Measurements from ENCODE around the gene HLA-E. TPM values are rescaled to one million over a fixed set of nuclear protein-coding genes. Genes with fewer than 3 reads are reported as not detected.
"Not testable (repeated sequence)": the region's sequence is repeated elsewhere in the genome, so short reads cannot be mapped to it uniquely, and the experiment has no call there.

Gene HLA-E
- total and polyA plus RNA-seq, 10 donors, result 514 to 2,111 (median 1,362) TPM

DNA sequence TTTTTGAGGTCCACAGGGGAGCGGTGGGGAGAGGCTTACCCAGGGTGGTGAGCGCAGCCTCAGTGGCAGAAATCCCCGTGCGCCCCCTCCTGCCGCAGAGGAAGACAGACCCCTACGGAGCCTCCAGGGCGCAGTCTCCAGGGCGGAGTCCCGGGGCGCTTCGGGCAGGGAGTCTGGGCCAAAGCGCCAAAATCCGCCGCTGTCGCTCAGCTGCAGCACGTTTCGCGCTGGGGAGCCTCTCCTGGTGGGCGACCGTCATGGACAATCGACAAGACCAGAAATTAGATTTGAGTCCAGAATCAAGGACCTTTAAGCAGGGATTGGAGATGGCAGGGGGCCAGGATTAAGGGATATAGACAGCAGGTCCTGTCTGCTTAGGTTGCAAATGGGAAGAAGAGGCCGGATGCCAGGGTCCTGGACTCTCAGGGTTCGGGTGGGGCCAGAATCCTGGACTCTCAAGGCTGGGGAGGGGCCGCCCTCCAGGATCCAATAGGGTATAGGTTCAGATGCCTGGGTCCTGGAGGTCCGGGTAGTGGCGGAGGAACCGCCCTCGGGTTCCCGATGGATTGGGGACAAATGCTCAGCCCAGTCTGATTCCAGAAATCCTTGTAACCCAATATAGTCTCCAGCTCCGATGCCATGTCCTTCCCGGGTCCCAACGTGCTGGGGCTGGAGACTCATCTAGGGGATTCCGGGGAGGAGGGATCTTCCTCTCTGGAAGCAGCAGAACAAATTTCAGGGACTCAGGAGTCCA, 7.9 kb upstream of the HLA-E start:
- Histone ChIP-seq H3K27me3 (replicated peaks in 1 of 7) (peaks cover 4 to 65% (median 41%) of the 10 kb centered on the region in 7 donors), H3K4me3 (peak overlapping the region in 3 of 8 donors; percentile 1 to 30 (median 17)), H3K27ac (no peak overlapping the region), H3K9me3 (no peaks in the 10 kb centered on the region), H3K36me3 (no peaks in the 10 kb centered on the region), H3K4me1 (peaks cover 17 to 34% (median 24%) of the 10 kb centered on the region in 6 donors)
- TF ChIP-seq POLR2AphosphoS5 (IDR thresholded peaks at IDR 0.05) (no peak), POLR2A (IDR thresholded peaks at IDR 0.05) (no peak)
- TF ChIP-seq, protein P1, sequence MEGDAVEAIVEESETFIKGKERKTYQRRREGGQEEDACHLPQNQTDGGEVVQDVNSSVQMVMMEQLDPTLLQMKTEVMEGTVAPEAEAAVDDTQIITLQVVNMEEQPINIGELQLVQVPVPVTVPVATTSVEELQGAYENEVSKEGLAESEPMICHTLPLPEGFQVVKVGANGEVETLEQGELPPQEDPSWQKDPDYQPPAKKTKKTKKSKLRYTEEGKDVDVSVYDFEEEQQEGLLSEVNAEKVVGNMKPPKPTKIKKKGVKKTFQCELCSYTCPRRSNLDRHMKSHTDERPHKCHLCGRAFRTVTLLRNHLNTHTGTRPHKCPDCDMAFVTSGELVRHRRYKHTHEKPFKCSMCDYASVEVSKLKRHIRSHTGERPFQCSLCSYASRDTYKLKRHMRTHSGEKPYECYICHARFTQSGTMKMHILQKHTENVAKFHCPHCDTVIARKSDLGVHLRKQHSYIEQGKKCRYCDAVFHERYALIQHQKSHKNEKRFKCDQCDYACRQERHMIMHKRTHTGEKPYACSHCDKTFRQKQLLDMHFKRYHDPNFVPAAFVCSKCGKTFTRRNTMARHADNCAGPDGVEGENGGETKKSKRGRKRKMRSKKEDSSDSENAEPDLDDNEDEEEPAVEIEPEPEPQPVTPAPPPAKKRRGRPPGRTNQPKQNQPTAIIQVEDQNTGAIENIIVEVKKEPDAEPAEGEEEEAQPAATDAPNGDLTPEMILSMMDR (IDR thresholded peaks at IDR 0.05 in 8 of 11, conservative IDR thresholded peaks at IDR 0.05 in 3 of 11), result no peak
- peak; percentile 79 for DNase-seq
- intact Hi-C loops (cut with DNase I; ENCODE audit: low total_unique reads), result loop anchor here (5.0 to 10.0 kb wide), 3 partner anchors 61 to 193 kb away; partner anchors contain the start of gene DHX16
- 6 to 11% (median 7%) methylated on average over 14 to 33 of the region's 33 CpGs for WGBS, 5 donors

DNA sequence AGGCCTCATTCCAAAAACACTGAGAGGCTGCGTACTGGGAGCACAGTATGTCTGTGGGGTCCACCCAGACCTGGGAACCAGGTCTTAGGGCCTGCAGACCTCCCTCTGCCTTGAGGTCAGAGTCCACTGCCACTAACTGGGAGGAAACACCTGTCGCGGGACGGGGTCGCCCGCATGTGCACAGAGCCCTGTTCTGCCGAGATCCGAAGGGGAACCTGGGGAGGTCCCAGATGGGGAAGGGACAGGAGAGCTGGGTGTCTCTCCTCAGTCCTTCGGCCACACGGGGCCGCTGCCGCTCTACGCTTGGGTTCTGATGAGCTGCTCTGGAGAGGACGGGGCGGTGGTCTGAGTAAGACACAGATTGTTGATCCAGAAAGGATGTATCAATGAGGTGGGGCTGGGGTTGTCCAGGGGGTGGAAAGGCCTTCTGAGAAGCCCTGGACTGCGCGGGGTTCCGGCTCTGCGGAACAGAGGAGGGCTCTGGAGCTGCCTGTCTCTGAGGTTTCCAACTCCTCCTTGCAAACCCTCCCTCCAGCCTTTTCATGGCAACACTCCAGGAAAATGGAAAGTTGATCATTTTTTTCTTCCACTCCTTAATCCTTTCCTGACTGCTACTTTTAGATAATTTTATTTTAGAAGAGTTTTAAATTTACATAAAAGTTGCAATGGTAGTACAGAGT, 7.2 kb upstream of the HLA-E start:
- not testable (repeated sequence) for H3K36me3 ChIP-seq, H3K9me3 ChIP-seq, H3K27ac ChIP-seq
- TF ChIP-seq POLR2AphosphoS5 (IDR thresholded peaks at IDR 0.05), result peak; percentile 47 to 59 (median 51)
- TF ChIP-seq, protein P1 (IDR thresholded peaks at IDR 0.05 in 8 of 11, conservative IDR thresholded peaks at IDR 0.05 in 3 of 11), result peak; percentile 48 to 90 (median 86)
- H3K4me3 ChIP-seq, result peak overlapping the region in 2 of 8 donors; percentile 17 to 30
- peaks cover 4 to 58% (median 36%) of the 10 kb centered on the region in 7 donors for H3K27me3 ChIP-seq (replicated peaks in 1 of 7)
- WGBS, 5 donors, result 0 to 2% (median 1%) methylated on average over 13 to 19 of the region's 19 CpGs
- peaks cover 17 to 34% (median 24%) of the 10 kb centered on the region in 6 donors for H3K4me1 ChIP-seq
- peak; percentile 96 for DNase-seq
- intact Hi-C loops (cut with DNase I; ENCODE audit: low total_unique reads), result loop anchor here (5.0 to 10.0 kb wide), 3 partner anchors 60 to 193 kb away; partner anchors contain the start of gene DHX16

DNA sequence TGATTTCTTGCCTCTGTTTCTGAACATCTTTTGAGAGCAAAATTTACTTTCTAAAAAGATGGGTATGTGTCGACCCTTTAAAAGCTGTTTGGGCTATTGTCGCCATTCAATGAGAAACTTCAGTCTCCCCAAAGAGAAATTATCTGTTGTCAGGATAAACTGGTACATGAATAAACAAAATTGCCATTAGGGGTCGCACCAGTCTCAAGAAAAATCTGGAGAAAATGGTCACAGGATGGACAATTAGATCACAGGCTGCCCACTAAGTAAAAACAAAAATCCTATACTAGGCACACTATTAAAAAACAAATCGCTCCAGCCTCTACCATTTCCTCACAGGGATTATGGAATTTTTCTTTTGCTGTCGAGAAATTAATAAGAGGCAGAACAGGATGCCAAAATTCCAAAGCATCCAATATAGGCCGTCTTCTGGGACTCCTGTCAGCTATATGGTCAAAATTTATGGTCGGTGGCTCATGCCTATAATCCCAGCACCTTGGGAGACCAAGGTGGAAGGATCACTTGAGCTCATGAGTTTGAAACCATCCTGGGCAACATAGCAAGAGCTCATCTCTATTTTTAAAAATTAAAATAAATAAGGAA, 5.5 kb upstream of the HLA-E start:
- no peak for DNase-seq
- H3K4me3 ChIP-seq, result no peak overlapping the region
- TF ChIP-seq, protein P1 (IDR thresholded peaks at IDR 0.05 in 8 of 11, conservative IDR thresholded peaks at IDR 0.05 in 3 of 11), result peak; percentile 32 to 84 (median 66)
- no peak for TF ChIP-seq POLR2A (IDR thresholded peaks at IDR 0.05)
- no peak for TF ChIP-seq POLR2AphosphoS5 (IDR thresholded peaks at IDR 0.05)
- peaks cover 20 to 46% (median 30%) of the 10 kb centered on the region in 6 donors for H3K4me1 ChIP-seq
- peak overlapping the region in 3 of 8 donors; percentile 20 to 47 (median 38) for H3K27ac ChIP-seq
- no peaks in the 10 kb centered on the region for H3K9me3 ChIP-seq
- no peaks in the 10 kb centered on the region for H3K36me3 ChIP-seq
- H3K27me3 ChIP-seq (replicated peaks in 1 of 7), result peaks cover 4 to 42% (median 30%) of the 10 kb centered on the region in 7 donors
- intact Hi-C loops (cut with DNase I; ENCODE audit: low total_unique reads), result loop anchor here (5.0 to 10.0 kb wide), 3 partner anchors 59 to 191 kb away; partner anchors contain the start of gene DHX16
- WGBS, 5 donors, result 25 to 33% (median 29%) methylated on average over 7 of the region's 7 CpGs
